GM15510 (cell line): ENCODE data around the gene MSI2.

Source experiments
- POLR2A ChIP-seq: IDR thresholded peaks from 3 replicates; pipeline ENCODE4 v1.6.1; 2011; ENCODE audit warnings: borderline replicate concordance; ENCODE audit not compliant: insufficient read length; ENCODE audit errors: extremely low read depth

MSI2 gene

GRCh38 chr17:57562184-57562698, 305.9 kb downstream of the MSI2 start:
- no peak for TF ChIP-seq POLR2A

DNA sequence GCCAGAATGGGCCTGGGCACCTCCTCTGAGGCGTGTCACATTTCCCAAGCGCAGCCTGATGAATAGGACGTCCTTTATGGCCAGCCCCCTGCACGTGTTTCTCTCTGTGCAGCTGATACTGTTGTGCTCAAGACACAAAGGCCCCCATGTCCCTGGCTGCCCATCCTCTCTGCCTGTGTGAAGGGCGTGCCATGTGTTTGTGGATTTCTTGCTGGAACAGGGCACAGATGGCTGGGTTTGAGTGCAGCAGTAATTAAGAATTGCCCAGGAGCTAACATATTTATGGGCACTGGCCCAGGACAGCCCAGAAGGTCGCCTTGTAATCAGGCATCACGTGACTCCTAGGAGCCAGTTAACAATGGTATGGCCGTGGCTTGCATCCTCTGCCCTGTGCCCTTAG, 307.6 kb downstream of the MSI2 start:
- TF ChIP-seq POLR2A, result no peak

DNA sequence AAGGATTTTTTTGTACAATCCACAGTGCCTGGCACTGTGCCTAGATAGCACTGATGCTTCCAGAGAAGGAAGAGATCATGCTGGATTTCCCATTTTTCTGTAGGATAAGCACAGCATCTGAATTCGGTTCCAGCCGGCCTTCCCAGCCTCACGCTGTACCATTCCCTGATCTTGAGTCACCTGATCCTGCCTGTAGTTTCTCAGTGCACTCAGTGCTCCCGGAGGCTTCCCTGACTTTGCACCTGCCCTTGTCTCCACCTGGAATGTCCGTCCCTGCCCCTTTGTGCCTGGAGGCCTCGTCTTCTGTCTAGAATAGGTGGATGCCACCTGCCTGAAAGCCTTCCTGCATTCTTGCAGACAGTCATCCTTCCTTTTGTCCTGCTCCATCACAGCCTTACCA, 308.9 kb downstream of the MSI2 start:
- no peak for TF ChIP-seq POLR2A

DNA sequence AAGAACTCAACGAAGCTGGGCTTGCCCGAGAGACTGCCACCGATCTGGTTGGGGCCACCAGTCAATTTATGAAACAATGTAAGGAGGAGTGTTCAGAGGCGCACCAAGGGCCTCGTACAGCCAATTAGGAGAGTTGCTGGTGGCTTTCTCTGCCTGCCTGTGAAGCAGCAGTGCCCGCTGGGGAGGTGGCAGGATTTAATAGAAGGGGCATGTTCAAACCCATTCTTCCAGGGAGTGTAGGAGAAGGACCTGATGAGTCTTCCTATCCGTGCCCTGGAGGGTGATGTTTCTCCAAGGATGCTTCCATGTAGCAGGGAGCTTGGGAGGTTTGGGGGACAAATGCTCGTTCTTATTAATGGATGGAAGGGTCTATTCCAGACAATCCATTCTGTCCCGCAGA, 310.4 kb downstream of the MSI2 start:
- no peak for TF ChIP-seq POLR2A

DNA sequence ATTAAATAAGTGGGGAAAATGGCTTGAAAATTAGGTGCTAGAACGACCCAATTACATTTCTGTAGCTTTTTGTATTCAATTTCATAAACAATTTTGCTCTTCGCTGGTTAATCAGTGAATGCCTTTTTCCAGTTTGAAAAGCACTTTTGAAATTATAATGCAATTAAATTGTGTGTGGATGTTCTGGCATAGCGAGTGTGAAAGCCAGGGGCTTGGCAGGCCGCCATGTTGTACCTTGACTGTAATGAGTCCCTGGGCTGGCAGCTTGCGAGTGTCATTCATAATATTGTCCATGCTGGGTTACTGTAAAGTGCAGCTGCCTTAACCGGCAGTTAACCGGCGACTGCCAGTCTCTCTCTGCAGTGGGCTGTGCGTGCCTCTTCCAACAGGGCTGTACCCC, 310.9 kb downstream of the MSI2 start:
- no peak for TF ChIP-seq POLR2A

- TF ChIP-seq POLR2A, result no peak
These were observed 312.0 kb downstream of the MSI2 start for GRCh38 chr17:57568340-57568739.

DNA sequence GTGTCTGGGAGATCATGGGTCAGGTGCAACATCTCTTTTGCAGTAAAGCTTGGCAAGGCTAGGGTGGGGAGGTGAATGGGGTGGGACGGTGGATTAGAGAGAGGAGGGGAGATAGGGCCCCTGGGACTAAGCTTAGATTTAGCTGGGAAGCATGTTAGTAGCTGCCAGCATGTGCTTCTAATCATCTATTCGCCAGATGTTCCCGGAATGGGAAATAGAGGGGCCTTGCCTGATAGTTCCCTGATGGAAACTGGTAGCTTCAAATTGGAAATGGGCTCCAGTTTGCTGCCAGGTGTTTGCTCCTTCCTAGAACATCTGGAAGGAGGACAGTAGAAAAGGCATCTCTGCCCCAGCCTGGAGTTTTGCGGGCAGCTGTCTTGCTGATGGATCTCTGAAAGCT, 312.7 kb downstream of the MSI2 start:
- no peak for TF ChIP-seq POLR2A

DNA sequence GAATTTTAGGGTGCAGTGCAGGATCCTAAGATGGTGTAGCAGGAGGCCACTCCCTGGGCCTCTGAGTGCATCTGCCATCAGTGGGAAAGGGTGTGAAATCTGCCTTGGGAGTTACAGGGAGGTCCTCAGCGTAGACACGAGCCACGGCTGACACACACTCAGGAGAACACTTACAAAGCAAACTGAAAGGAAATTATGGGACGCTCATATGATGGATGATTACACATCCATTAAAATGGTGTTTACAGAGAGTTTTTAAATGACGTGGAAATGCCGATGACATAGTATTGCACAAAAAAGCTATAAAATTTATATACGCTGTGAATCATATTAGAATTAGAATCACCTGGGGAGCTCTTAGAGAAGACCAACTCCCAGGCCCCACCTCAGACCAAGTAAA, 313.5 kb downstream of the MSI2 start:
- no peak for TF ChIP-seq POLR2A

- no peak for TF ChIP-seq POLR2A
These were observed 314.5 kb downstream of the MSI2 start for GRCh38 chr17:57570724-57571344.

GRCh38 chr17:57572062-57572461, 315.7 kb downstream of the MSI2 start:
- TF ChIP-seq POLR2A, result no peak

DNA sequence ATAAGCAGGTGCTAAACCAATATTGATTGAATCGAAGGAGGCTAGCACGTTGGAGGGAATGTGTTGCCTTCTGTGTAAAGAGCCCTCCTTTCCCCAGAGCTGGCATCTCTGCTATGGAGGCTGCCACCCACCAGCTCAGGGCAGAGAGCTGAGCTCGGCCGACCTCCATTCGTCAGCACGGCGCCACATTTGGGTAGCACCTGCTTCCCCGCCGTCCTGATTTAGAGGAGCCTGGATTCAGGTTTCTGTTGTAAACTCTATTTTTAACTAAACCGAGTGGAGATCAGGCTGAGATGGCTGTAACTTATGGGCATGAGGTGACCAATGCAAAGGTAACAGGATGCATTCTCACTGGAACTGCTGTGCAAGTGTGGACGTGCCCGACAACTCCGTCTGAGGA, 316.3 kb downstream of the MSI2 start:
- TF ChIP-seq POLR2A, result no peak

DNA sequence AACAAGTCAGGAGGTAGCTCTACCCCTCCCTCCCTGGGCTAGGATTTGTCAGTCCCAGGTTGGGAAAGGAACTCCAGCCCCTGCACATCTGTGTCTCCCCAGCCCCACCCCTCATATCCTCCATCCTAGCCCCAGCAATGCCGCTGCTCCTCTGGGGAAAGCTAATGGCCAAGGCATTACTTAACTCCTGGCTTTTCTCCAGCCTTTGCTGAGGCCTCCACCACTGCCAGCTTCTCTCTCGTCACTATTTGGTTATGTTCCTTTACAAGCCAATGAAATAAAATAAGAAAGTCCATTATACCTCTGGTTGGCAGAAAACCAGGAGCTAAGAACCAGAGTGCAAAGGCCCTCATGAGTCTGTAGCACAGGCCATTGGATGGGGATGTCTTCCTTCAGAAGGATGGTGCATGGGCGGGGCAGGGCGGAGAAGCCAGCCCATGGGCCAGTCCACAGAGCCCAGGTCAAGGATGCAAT, 317.8 kb downstream of the MSI2 start:
- no peak for TF ChIP-seq POLR2A

- no peak for TF ChIP-seq POLR2A
These were observed 320.4 kb downstream of the MSI2 start for GRCh38 chr17:57576744-57577143.

- TF ChIP-seq POLR2A, result no peak
These were observed 321.7 kb downstream of the MSI2 start for GRCh38 chr17:57577751-57578607.

DNA sequence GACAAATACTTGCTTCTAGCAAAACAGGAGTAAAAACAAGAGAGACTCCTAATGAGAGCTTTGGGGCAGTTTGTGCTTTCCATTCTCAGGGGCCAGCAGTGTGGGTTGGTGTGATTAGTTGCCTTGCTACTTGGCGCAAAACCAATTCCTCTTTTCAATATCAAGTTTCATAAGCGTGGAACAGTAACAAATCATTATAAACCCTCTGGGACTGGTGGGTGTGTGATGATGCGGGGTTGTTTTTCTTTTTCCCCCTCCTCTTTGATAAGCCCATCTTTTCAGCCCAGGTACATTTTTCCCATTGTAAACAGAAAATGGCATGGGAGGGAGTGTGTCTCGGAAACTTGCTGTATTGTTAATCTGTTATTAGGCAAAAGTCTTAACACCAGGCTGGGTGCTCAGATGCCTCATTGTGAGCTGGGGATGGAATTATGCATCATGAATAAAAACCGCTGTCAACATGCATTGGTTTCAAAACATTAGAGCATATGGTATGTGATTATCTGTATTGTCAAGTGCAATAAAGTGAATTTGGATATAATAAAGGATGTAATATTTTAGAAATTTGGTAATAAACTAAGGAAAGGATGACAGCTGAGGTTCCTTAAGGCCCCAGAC, 322.4 kb downstream of the MSI2 start:
- no peak for TF ChIP-seq POLR2A

DNA sequence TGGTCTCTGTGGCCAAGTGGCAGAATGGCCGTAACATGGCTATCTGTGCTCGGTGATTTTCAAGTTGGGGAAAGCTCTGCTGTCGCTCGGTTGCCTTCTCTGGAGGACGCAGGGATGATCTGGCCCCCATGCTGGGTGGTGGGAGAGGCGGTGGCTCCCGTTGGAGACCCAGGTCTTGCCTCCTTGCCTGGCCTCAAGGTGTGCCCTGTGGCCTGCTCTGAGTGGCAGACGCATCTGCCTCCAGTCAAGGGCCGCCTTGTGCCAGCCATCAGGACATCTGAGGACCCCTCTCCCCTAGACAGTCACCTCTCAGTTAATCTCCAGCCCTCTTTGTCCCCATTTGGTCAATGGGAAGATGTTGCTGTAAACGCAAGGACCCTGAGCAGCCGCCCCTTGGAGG, 322.9 kb downstream of the MSI2 start:
- no peak for TF ChIP-seq POLR2A

DNA sequence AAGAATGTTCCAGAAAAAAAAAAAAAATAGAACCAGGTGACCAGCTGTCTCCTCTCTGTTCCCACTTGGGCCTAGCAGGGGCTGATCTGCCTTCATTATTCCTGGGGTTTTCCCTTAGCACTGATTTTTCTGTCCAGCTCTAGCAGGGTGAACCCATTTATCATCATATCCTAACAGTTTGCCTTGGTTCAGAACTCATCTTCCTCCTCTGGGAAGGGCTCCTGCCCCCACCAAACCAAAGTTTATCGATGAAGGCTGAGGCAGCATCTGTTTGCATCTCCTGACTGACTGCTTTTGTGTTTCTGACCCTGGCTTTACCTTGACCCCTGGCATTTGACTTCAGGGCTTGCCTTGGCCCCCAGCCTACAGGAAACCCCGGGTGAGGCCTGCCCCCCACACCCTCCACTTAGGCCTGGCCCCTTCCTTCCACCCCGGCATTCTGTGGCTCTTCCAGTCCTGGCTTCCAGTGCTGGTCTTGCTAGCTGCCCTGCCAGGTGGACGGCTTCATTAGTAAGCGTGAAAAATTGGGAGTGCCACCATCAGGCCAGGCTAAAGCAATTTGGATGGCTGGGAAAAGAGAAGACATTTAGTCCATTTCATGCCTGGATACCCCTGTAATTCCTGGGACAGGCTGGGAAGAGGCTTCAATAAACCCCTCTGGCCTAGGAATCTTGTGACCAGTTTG, 323.9 kb downstream of the MSI2 start:
- no peak for TF ChIP-seq POLR2A
